Bone marrow (tissue), 2 donors: ENCODE results near the gene SMIM14.
A peak's percentile ranks its signal among the peaks of the same experiment; 100 is the strongest.
"Not testable (repeated sequence)": the region's sequence is repeated elsewhere in the genome, so short reads cannot be mapped to it uniquely, and the experiment has no call there.

ENCODE experiments used
- DNase-seq, 2 donors: peaks; one replicate each; lab custom pipeline; 2025; lab: John Stamatoyannopoulos, UW

SMIM14 gene

GRCh38 chr4:39638354-39639239, at the start of gene SMIM14:
Gene SMIM14, minus strand, starts transcription at chr4:39638865. Its CDS starts 33,720 bp downstream, at chr4:39605145.
- DNase-seq = peak; percentile 87 to 88

GRCh38 chr4:39687014-39687413, 48.3 kb upstream of the SMIM14 start:
- DNase-seq = no peak

DNA sequence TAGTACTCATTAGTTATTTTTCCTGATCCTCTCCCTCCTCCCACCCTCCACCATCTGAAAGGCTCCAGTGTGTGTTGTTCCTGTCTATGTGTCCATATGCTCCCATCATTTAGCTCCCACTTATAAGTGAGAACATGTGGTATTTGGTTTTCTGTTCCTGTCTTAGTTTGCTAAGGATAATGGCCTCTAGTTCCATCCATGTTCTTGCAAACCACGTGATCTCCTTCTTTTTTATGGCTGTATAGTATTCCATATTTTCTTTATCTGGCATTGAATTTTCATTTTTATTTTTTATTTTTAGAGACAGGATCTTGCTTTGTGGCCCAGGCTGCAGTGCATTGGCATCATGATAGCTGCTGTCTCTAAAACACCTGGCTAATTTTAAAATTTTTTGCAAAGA, 47.3 kb upstream of the SMIM14 start:
- no peak for DNase-seq

GRCh38 chr4:39682138-39682537, 43.5 kb upstream of the SMIM14 start:
- no peak for DNase-seq

DNA sequence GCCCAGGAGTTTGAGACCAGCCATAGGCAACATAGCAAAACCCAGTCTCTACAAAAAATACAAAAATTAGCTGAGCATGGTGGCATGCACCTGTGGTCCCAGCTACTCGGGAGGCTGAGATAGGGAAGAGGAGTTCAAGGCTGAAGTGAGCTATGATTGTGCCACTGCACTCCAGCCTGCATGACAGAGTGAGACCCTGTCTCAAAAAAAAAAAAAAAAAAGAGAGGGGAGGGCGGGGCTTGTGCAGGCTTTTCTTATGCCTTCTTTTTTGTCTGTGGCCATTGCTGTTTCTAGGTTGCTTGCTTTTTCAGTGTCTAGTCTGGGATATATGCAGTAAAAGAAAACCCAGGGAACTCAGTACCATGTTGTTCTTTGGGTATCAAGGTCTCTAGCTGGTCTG, 42.3 kb upstream of the SMIM14 start:
- not testable (repeated sequence) for DNase-seq

DNA sequence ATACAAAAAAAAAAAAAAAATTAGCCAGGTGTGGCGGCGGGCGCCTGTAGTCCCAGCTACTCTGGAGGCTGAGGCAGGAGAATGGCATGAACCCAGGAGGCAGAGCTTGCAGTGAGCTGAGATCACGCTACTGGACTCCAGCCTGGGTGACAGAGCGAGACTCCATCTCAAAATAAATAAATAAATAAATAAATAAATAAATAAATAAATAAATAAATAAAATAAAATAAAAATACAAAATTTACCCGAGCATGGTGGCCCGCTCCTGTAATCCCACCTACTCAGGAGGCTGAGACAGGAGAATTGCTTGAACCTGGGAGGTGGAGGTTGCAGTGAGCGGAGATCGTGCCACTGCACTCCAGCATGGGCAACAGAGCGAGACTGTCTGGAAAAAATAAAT, 37.0 kb upstream of the SMIM14 start:
- not testable (repeated sequence) for DNase-seq

DNA sequence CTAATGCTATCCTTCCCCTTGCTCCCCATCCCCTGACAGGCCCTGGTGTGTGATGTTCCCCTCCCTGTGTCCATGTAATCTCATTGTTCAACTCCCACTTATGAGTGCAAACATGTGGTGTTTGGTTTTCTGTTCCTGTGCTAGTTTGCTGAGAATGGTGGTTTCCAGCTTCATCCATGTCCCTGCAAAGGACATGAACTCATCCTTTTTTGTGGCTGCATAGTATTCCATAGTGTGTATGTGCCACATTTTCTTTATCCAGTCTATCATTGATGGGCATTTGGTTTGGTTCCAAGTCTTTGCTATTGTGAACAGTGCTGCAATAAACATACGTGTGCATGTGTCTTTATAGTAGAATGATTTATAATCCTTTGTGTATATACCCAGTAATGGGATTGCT, 31.6 kb upstream of the SMIM14 start:
- DNase-seq = not testable (repeated sequence)

GRCh38 chr4:39668887-39669286, 30.2 kb upstream of the SMIM14 start:
- no peak for DNase-seq

- DNase-seq = no peak
Measured at GRCh38 chr4:39667706-39668105, 29.0 kb upstream of the SMIM14 start.

- DNase-seq = no peak
Measured at GRCh38 chr4:39664828-39665731, 26.4 kb upstream of the SMIM14 start.

GRCh38 chr4:39662683-39663082, 24.0 kb upstream of the SMIM14 start:
- no peak for DNase-seq

DNA sequence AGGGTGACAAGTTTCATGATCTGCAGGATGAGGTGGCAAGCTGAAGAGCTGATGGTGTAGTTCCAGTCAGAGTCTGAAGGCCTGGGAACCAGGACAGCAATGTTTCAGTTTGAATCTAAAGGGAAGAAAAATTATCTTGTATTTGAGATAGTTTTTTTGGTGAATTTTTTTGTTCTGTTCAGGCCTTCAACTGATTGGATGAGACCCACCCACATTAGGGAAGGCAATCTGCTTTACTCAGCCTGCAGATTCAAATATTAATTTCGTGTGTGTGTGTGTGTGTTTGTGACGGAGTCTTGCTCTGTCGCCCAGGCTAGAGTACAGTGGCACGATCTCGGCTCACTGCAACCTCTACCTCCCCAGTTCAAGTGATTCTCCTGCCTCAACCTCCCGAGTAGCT, 22.1 kb upstream of the SMIM14 start:
- no peak for DNase-seq

GRCh38 chr4:39660045-39660444, 21.4 kb upstream of the SMIM14 start:
- DNase-seq = no peak

GRCh38 chr4:39658756-39659155, 20.1 kb upstream of the SMIM14 start:
- DNase-seq = no peak

GRCh38 chr4:39657465-39657864, 18.8 kb upstream of the SMIM14 start:
- DNase-seq = no peak

DNA sequence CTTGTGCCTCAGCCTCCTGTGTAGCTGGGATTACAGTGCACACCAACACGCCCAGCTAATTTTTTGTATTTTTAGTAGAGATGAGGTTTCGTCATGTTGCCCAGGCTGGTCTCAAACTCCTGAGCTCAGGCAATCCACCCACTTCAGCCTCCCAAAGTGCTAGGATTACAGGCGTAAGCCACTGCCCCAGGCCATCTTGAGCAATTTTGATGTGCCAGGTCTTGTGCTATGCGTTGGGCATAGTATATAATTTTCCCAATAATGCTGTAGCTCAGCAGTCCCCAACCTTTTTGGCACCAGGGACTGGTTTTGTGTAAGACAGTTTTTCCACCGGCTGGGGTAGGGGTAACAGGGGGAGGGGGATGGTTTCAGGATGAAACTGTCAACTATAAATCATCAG, 18.0 kb upstream of the SMIM14 start:
- DNase-seq = not testable (repeated sequence)

GRCh38 chr4:39655876-39656275, 17.2 kb upstream of the SMIM14 start:
- no peak for DNase-seq

DNA sequence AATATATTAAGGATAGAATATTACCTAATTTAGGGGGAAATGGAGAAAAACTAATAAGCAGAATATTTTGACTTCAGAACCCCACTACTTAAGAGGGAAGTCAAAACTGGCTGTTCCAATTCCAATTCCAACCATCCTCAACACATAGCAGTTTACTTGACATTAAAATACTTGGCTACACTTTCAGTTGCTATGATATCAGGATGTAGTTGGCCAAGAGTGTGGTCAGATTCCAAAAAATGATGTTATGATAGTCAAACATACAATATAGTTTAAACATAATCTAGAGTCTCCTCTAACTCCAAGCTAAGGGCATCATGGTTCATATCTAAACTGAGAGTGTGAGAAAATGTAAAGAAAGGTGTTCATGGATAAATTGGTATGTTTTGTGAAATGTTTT, 16.5 kb upstream of the SMIM14 start:
- DNase-seq = no peak

DNA sequence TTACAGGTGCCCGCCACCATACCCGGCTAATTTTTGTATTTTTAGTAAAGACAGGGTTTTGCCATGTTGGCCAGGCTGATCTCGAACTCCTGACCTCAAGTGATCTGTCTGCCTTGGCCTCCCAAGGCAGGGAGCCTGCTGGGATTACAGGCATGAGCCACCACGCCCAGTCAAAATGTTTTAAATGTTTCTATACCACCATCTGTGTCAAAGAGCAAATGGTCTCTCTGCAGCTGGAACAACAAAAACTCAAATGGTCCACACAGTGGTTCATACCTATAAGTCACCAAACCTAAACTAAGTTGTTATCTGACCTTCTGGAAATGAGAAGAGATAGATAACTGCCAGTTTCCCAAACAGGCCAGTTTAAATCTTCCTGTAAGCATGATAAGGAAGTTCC, 12.9 kb upstream of the SMIM14 start:
- not testable (repeated sequence) for DNase-seq

GRCh38 chr4:39649639-39650265, 11.1 kb upstream of the SMIM14 start:
- no peak for DNase-seq

DNA sequence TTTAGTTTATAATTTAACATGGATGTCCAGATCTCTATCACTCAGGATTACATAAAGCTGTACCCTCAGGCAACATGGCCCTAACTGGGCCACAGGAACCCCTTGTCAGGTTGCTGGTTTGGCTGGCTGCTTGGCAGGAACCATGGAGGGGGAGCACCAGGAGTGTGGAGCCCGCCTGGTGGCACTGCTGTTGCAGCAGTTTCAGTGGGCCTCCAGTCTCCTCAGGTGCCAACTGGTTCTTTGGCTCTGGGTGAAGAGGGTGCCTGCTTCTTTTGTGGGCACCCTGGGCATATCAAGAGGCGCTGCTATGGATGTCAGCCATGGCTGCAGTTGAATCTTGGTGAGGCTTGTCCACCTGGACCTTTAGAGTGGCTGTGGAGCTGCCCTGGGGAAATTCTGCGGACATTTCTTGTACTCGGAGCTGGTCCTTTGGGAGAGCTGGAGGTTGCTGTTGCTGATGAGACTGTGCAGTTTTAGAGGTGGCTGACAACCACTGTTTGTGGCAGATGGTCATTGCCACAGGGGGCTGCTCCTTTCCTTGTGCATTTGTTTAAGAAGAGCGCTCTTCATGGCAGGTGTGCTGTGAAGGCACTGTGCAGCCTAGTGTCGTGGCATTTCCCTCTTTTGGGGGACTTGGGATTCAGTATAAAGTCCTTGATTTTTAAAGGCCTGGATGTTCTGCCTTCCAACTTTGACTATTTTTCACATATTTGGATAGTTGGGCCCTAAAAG, 10.3 kb upstream of the SMIM14 start:
- DNase-seq = no peak

- no peak for DNase-seq
Measured at GRCh38 chr4:39648213-39648612, 9.5 kb upstream of the SMIM14 start.
